ENCODE measurements around the gene GFRA1. TPM values are rescaled to one million over a fixed set of nuclear protein-coding genes. Genes with fewer than 3 reads are reported as not detected.

GFRA1 gene
- total RNA-seq, 1 donor from 2014 or later = 14.0 TPM

DNA sequence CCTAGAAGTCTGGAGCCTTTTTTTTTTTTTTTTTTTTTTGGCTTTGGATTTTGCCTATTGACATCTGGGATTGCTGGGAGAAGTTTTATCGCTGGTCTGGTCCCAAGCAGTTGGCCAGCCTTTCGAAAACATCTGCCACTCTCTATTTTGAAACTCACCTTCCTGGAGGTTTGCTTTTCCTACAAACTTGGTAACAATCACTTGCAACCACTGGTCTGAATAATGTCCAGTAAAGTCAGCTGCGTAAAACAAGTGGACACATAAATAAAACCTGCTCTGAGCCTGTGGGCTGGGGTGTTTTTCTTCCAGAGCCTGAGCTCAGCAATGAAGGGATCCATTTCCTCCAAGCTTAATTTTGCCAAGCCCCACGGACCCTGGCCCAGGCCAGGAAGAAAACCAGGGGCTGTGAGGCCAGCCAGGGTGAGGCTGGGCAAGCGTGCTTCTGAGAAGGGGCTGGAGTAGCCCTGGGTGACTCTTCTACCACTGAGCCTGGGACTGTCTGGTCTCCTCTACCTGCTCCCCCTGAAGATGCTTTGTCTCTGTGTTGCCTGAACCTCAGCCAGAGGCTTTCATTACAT, 202.2 kb downstream of the GFRA1 start:
- peaks cover 4% of the 10 kb centered on the region for H3K27me3 Mint-ChIP-seq (ENCODE audit: insufficient read depth, low read depth)
- no peak for DNase-seq (ENCODE audit: low spot score)
- Histone ChIP-seq H3K36me3 (no peaks in the 10 kb centered on the region), H3K27ac (no peak overlapping the region), H3F3A (ENCODE audit: low read depth) (no peaks in the 10 kb centered on the region), H3K27me3 (no peaks in the 10 kb centered on the region), H4K20me1 (ENCODE audit: low read depth) (no peaks in the 10 kb centered on the region), H3K4me3 (no peak overlapping the region), H3K4me1 (peaks cover 17% of the 10 kb centered on the region), H3K9me3 (ENCODE audit: low read depth) (no peaks in the 10 kb centered on the region), H3K4me2 (no peak overlapping the region), H3K79me2 (ENCODE audit: low read depth) (no peaks in the 10 kb centered on the region), H2AFZ (replicated peaks) (no peak overlapping the region), H3K9ac (no peak overlapping the region)
- TF ChIP-seq CTCF (IDR thresholded peaks at IDR 0.05) = no peak
- TF ChIP-seq EZH2 (IDR thresholded peaks at IDR 0.05) = no peak
- TF ChIP-seq EZH2phosphoT487 (IDR thresholded peaks at IDR 0.05) = no peak
- no peaks in the 10 kb centered on the region for H3K9me3 Mint-ChIP-seq
- no peaks in the 10 kb centered on the region for H3K36me3 Mint-ChIP-seq
- H3K4me1 Mint-ChIP-seq = peaks cover 22% of the 10 kb centered on the region
- no peak overlapping the region for H3K27ac Mint-ChIP-seq
- H3K4me3 Mint-ChIP-seq = no peak overlapping the region

GRCh38 chr10:116069856-116070255, 203.2 kb downstream of the GFRA1 start:
- H3K36me3 ChIP-seq = no peaks in the 10 kb centered on the region
- no peak overlapping the region for H3K27ac Mint-ChIP-seq
- H3K27me3 Mint-ChIP-seq (ENCODE audit: insufficient read depth, low read depth) = peaks cover 4% of the 10 kb centered on the region
- H3K36me3 Mint-ChIP-seq = no peaks in the 10 kb centered on the region
- no peaks in the 10 kb centered on the region for H3K79me2 ChIP-seq (ENCODE audit: low read depth)
- H3K4me2 ChIP-seq = no peak overlapping the region
- H3K27me3 ChIP-seq = no peaks in the 10 kb centered on the region
- H3K4me1 Mint-ChIP-seq = peaks cover 22% of the 10 kb centered on the region
- peaks cover 17% of the 10 kb centered on the region for H3K4me1 ChIP-seq
- no peaks in the 10 kb centered on the region for H4K20me1 ChIP-seq (ENCODE audit: low read depth)
- H3K9me3 ChIP-seq (ENCODE audit: low read depth) = no peaks in the 10 kb centered on the region
- no peak overlapping the region for H3K27ac ChIP-seq
- H3K4me3 Mint-ChIP-seq = no peak overlapping the region
- no peak for DNase-seq (ENCODE audit: low spot score)
- H3K9ac ChIP-seq = no peak overlapping the region
- no peak overlapping the region for H3K4me3 ChIP-seq
- no peaks in the 10 kb centered on the region for H3K9me3 Mint-ChIP-seq
- no peaks in the 10 kb centered on the region for H3F3A ChIP-seq (ENCODE audit: low read depth)
- TF ChIP-seq EZH2 (IDR thresholded peaks at IDR 0.05) (no peak), EZH2phosphoT487 (IDR thresholded peaks at IDR 0.05) (no peak), CTCF (IDR thresholded peaks at IDR 0.05) (no peak)
- H2AFZ ChIP-seq (replicated peaks) = no peak overlapping the region

GRCh38 chr10:116067825-116068224, 205.2 kb downstream of the GFRA1 start:
- no peaks in the 10 kb centered on the region for H4K20me1 ChIP-seq (ENCODE audit: low read depth)
- H3K79me2 ChIP-seq (ENCODE audit: low read depth) = no peaks in the 10 kb centered on the region
- no peak overlapping the region for H3K27ac Mint-ChIP-seq
- no peaks in the 10 kb centered on the region for H3K9me3 Mint-ChIP-seq
- H3K27me3 ChIP-seq = no peaks in the 10 kb centered on the region
- H3K9ac ChIP-seq = no peak overlapping the region
- no peak overlapping the region for H3K4me2 ChIP-seq
- no peak overlapping the region for H3K4me3 Mint-ChIP-seq
- no peak overlapping the region for H3K27ac ChIP-seq
- H3K27me3 Mint-ChIP-seq (ENCODE audit: insufficient read depth, low read depth) = no peaks in the 10 kb centered on the region
- H2AFZ ChIP-seq (replicated peaks) = no peak overlapping the region
- DNase-seq (ENCODE audit: low spot score) = no peak
- no peaks in the 10 kb centered on the region for H3F3A ChIP-seq (ENCODE audit: low read depth)
- peaks cover 11% of the 10 kb centered on the region for H3K4me1 ChIP-seq
- H3K36me3 ChIP-seq = no peaks in the 10 kb centered on the region
- H3K4me3 ChIP-seq = no peak overlapping the region
- H3K4me1 Mint-ChIP-seq = peaks cover 15% of the 10 kb centered on the region
- TF ChIP-seq EZH2 (IDR thresholded peaks at IDR 0.05) (no peak), EZH2phosphoT487 (IDR thresholded peaks at IDR 0.05) (no peak), CTCF (IDR thresholded peaks at IDR 0.05) (no peak)
- H3K9me3 ChIP-seq (ENCODE audit: low read depth) = no peaks in the 10 kb centered on the region
- H3K36me3 Mint-ChIP-seq = no peaks in the 10 kb centered on the region
